NCI-H1436 (cell line): ENCODE results near the gene NIPSNAP2.
"Not testable (repeated sequence)": the region's sequence is repeated elsewhere in the genome, so short reads cannot be mapped to it uniquely, and the experiment has no call there.

ENCODE experiments used
- DNase-seq: peaks from one replicate; lab custom pipeline; 2025; lab: John Stamatoyannopoulos, UW

Gene NIPSNAP2

DNA sequence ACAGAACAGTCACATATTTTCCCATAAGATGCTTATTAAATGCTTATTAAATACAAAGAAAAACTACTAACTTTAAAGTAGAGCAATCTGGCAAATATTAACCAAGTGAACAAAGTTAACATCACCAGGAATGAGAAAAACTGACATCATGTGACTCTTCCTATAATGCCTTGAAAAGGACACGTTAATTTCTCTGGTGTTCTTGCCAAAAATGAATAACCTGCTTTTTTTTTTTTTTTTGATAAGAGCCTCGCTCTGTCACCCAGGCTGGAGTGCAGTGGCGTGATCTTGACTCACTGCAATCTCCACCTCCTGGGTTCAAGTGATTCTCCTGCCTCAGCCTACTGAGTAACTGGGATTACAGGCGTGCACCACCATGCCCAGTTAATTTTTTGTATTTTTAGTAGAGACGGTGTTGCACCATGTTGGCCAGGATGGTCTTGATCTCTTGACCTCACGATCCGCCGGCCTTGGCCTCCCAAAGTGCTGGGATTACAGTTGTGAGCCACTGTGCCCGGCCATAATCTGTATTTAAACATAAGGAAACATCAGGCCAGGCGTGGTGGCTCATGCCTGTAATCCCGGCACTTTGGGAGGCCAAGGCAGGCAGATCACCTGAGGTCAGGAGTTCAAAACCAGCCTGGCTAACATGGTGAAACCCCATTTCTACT, 83.2 kb downstream of the NIPSNAP2 start:
- not testable (repeated sequence) for DNase-seq

GRCh38 chr7:56048245-56048644, 83.9 kb downstream of the NIPSNAP2 start:
- DNase-seq = no peak

DNA sequence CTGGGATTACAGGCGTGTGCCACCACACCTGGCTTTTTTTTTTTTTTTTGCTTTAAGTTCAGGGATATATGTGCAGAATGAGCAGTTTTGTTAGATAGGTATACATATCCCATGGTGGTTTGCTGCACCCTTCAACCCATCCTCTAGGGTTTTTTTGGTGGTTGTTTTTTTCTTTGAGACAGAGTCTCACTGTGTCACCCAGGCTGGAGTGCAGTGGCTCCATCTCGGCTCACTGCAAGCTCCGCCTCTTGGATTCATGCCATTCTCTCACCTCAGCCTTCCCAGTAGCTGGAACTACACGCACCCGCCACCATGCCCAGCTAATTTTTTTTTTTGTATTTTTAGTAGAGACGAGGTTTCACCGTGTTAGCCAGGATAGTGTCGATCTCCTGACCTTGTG, 84.4 kb downstream of the NIPSNAP2 start:
- not testable (repeated sequence) for DNase-seq
